MCF 10A (cell line): ENCODE data around the gene NSUN7. TPM values are rescaled to one million over a fixed set of nuclear protein-coding genes. Genes with fewer than 3 reads are reported as not detected.

Source experiments
- BruUV-seq: library from RNA; stranded (reverse); fragments of 400-500 nt; replicated peaks from 2 replicates; lab custom pipeline; 2021; lab: Mats Ljungman, UMichigan
- CTCF ChIA-PET: fragments of 300-600 bp; sonication (Branson Sonifier 250); formaldehyde crosslinking; extraction: SDS; loops from one replicate; lab custom pipeline; 2021; ENCODE audit warnings: antibody characterized with exemption, inconsistent platforms; lab: Yijun Ruan, JAX
- POLR2A ChIA-PET: fragments of 300-600, 350-650 bp; sonication (Branson Sonifier 250); formaldehyde crosslinking; extraction: SDS; loops from one replicate; lab custom pipeline; 2020; ENCODE audit warnings: antibody characterized with exemption, inconsistent platforms; lab: Yijun Ruan, JAX
- DNase-seq: peaks from one replicate; pipeline ENCODE4 v3.0.0-alpha.2; 2018; ENCODE audit not compliant: unreplicated experiment
- H3K27ac Mint-ChIP-seq: one replicate; pipeline ENCODE4 v1.8.0; 2022; ENCODE audit warnings: mild to moderate bottlenecking, low read depth, mixed read lengths; ENCODE audit not compliant: unreplicated experiment
- H3K27me3 Mint-ChIP-seq: one replicate; pipeline ENCODE4 v1.8.0; 2022; ENCODE audit warnings: mixed read lengths; ENCODE audit not compliant: insufficient read depth, unreplicated experiment
- H3K36me3 Mint-ChIP-seq: one replicate; pipeline ENCODE4 v1.8.0; 2022; ENCODE audit warnings: mild to moderate bottlenecking, moderate library complexity, mixed read lengths; ENCODE audit not compliant: insufficient read depth, unreplicated experiment
- H3K4me1 Mint-ChIP-seq: one replicate; pipeline ENCODE4 v1.8.0; 2022; ENCODE audit warnings: mixed read lengths; ENCODE audit not compliant: insufficient read depth, unreplicated experiment
- H3K4me3 Mint-ChIP-seq: one replicate; pipeline ENCODE4 v1.8.0; 2022; ENCODE audit warnings: mild to moderate bottlenecking, moderate library complexity, mixed read lengths; ENCODE audit not compliant: unreplicated experiment
- H3K9me3 Mint-ChIP-seq: one replicate; pipeline ENCODE4 v1.8.0; 2022; ENCODE audit warnings: mixed read lengths; ENCODE audit not compliant: unreplicated experiment
- intact Hi-C: fragments of 100-400 bp; cut with micrococcal nuclease; formaldehyde crosslinking; loops from 2 replicates; pipeline ENCODE4 v1.14.1; 2022
- total RNA-seq: library from RNA; stranded (reverse); gene quantifications from 2 replicates; pipeline ENCODE4 v1.2.3, GENCODE V29; 2022
- TF ChIP-seq, protein P1 (sequence below): fragments of 200-600 bp; IDR thresholded peaks from one replicate; pipeline ENCODE4 v1.8.0; 2022; ENCODE audit warnings: antibody characterized with exemption, mild to moderate bottlenecking; ENCODE audit not compliant: unreplicated experiment

NSUN7 gene
- total RNA-seq, 1 experiment from 2014 or later, result not detected

DNA sequence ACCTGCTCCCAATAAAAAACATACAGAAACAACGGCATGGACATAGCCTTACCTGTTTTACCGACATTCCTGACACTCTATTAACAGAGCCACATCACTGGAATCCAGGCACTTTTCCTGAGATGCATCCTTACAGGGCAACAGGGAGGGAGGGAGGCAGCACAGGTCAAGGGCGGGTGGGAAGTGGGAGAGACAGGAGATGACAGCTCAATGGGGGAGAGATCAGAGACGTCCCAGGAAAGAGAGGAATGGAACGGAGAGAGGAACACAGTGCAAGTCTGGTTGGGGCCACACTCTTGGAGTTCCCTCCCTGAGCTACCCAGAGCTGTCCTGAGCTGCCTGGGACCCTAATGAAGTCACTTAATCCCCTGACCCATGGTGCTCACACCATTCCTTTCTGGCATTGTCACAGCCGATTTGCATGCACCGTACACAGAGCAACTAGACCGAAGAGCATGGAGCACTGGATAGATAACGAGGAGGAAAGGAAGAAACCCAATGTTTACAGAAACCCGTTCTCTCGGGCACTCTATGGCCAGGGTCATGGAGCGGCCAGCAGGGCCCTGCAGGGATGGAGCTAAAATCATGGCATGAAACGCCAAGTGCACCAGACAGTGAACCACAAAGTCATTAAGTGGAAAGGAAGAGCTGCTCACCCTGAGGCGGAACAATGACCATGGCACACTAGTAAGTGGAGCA is 93.1 kb downstream of the NSUN7 start:
- no peak for DNase-seq
- Mint-ChIP-seq H3K36me3 (peaks cover 53% of the 10 kb centered on the region), H3K27me3 (no peaks in the 10 kb centered on the region), H3K27ac (no peak overlapping the region), H3K9me3 (no peaks in the 10 kb centered on the region), H3K4me3 (no peak overlapping the region), H3K4me1 (no peaks in the 10 kb centered on the region)
- BruUV-seq, result no TSS peak
- ChIA-PET POLR2A (interaction anchor here (0.7 kb wide), 1 partner anchor 42 kb away, joined by 3 read pairs; no protein-coding TSS in a partner anchor), CTCF (interaction anchor here (0.6 to 1.0 kb wide), 6 partner anchors 11 to 370 kb away, joined by 3 to 5 read pairs (median 3); no protein-coding TSS in a partner anchor)
- intact Hi-C loops, result no loop called here
- TF ChIP-seq, protein P1, sequence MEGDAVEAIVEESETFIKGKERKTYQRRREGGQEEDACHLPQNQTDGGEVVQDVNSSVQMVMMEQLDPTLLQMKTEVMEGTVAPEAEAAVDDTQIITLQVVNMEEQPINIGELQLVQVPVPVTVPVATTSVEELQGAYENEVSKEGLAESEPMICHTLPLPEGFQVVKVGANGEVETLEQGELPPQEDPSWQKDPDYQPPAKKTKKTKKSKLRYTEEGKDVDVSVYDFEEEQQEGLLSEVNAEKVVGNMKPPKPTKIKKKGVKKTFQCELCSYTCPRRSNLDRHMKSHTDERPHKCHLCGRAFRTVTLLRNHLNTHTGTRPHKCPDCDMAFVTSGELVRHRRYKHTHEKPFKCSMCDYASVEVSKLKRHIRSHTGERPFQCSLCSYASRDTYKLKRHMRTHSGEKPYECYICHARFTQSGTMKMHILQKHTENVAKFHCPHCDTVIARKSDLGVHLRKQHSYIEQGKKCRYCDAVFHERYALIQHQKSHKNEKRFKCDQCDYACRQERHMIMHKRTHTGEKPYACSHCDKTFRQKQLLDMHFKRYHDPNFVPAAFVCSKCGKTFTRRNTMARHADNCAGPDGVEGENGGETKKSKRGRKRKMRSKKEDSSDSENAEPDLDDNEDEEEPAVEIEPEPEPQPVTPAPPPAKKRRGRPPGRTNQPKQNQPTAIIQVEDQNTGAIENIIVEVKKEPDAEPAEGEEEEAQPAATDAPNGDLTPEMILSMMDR, result no peak

DNA sequence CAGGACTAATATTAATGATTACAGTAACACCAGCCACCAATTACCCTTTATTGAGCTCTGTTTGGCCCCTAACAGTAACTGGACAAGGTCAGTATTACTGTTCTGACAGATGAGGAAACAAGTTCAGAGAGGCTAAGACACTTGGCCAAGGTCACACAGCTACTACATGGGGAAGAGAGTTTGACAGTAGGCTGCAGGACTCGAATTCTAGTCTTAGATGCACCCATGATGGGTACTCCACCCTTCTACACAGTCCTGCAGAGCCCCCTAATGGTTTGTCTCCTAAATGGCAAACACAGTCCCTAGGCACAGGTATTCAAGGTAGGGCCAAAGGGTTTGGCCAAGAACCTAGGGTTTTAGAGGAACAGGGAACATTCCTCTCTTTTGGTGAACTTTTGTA is 93.9 kb downstream of the NSUN7 start:
- TF ChIP-seq, protein P1, result no peak
- no peak overlapping the region for H3K27ac Mint-ChIP-seq
- H3K9me3 Mint-ChIP-seq, result no peaks in the 10 kb centered on the region
- BruUV-seq, result no TSS peak
- H3K27me3 Mint-ChIP-seq, result no peaks in the 10 kb centered on the region
- intact Hi-C loops, result no loop called here
- no peak overlapping the region for H3K4me3 Mint-ChIP-seq
- CTCF ChIA-PET, result interaction anchor here (0.6 to 0.9 kb wide), 4 partner anchors 12 to 131 kb away, joined by 3 to 4 read pairs (median 3); no protein-coding TSS in a partner anchor
- no peaks in the 10 kb centered on the region for H3K4me1 Mint-ChIP-seq
- POLR2A ChIA-PET, result interaction anchor here (0.9 kb wide), 1 partner anchor 373 kb away, joined by 3 read pairs; no protein-coding TSS in a partner anchor
- peaks cover 54% of the 10 kb centered on the region for H3K36me3 Mint-ChIP-seq
- DNase-seq, result no peak

DNA sequence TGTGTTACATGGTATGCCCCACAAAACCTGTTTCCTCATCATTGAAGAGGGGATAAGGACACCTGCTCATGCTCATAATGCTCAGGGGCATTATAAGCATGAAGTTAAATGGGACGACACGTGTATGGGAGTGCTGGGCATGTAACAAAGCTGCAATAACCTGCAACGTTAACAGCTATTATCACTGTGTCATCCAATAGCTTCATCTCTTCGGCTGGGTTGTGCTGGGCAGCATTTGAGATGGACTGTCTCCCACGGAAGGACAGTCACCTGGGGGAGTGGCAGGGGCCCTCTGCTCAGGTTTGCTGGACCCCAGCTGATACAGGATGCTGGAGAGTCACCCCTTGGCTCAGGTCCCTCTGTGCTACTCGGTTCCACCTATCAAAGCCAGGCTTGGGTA is 94.5 kb downstream of the NSUN7 start:
- no peaks in the 10 kb centered on the region for H3K4me1 Mint-ChIP-seq
- CTCF ChIA-PET, result interaction anchor here (0.6 to 0.8 kb wide), 2 partner anchors 23 to 818 kb away, joined by 3 read pairs; no protein-coding TSS in a partner anchor

More for the DNA sequence above, 94.5 kb downstream of the NSUN7 start:
- no TSS peak for BruUV-seq
- intact Hi-C loops, result no loop called here
- Mint-ChIP-seq H3K9me3 (no peaks in the 10 kb centered on the region), H3K36me3 (peaks cover 54% of the 10 kb centered on the region), H3K27me3 (no peaks in the 10 kb centered on the region), H3K27ac (no peak overlapping the region), H3K4me3 (no peak overlapping the region)
- POLR2A ChIA-PET, result interaction anchor here (0.5 to 0.9 kb wide), 2 partner anchors 372 to 755 kb away, joined by 3 to 4 read pairs; no protein-coding TSS in a partner anchor
- no peak for DNase-seq
- TF ChIP-seq, protein P1, result no peak
